GM10248 (cell line): ENCODE data around the gene C6orf132.

Source experiments
- CTCF ChIA-PET: fragments of 300-600 bp; sonication (Branson Sonifier 250); formaldehyde crosslinking; extraction: SDS; loops from one replicate; lab custom pipeline; 2021; ENCODE audit warnings: antibody characterized with exemption; lab: Yijun Ruan, JAX
- POLR2A ChIA-PET: fragments of 350-650 bp; sonication (Branson Sonifier 250); formaldehyde crosslinking; extraction: SDS; loops from one replicate; lab custom pipeline; 2020; ENCODE audit warnings: antibody characterized with exemption; lab: Yijun Ruan, JAX
- DNase-seq: peaks from one replicate; pipeline ENCODE4 v3.0.0; 2012; ENCODE audit errors: extremely low spot score
- TF ChIP-seq, protein P1 (sequence below): IDR thresholded peaks from 2 replicates; pipeline ENCODE4 v1.5.1; 2012; ENCODE audit warnings: mild to moderate bottlenecking, low read depth; ENCODE audit errors: extremely low read depth, missing control alignments, control extremely low read depth

Gene C6orf132

DNA sequence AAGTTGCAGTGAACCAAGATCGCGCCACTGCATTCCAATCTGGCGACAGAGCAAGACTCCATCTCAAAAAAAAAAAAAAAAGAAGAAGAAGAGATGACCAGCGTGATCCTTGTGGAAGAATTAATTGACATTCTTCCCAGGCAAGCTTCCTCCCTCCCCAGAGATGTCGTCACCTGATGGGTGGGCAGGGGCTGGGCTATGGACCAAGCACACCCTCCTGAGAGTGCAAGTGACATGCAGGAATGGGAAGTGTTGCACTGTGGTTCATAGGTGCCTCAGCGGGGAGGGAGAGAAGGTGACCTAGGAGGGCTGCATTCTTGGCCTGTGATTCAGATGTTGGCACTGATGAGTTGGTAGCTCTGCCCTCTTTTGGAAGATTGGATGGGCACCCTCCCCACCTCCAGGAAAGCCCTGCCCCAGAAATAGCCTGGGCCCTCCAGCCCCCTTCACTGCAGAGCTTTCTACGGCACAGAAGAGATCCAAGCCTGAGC, 54.3 kb downstream of the C6orf132 start:
- no peak for DNase-seq
- POLR2A ChIA-PET = no interaction called here
- TF ChIP-seq, protein P1, sequence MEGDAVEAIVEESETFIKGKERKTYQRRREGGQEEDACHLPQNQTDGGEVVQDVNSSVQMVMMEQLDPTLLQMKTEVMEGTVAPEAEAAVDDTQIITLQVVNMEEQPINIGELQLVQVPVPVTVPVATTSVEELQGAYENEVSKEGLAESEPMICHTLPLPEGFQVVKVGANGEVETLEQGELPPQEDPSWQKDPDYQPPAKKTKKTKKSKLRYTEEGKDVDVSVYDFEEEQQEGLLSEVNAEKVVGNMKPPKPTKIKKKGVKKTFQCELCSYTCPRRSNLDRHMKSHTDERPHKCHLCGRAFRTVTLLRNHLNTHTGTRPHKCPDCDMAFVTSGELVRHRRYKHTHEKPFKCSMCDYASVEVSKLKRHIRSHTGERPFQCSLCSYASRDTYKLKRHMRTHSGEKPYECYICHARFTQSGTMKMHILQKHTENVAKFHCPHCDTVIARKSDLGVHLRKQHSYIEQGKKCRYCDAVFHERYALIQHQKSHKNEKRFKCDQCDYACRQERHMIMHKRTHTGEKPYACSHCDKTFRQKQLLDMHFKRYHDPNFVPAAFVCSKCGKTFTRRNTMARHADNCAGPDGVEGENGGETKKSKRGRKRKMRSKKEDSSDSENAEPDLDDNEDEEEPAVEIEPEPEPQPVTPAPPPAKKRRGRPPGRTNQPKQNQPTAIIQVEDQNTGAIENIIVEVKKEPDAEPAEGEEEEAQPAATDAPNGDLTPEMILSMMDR = no peak
- CTCF ChIA-PET = interaction anchor here (1.8 to 7.0 kb wide), 2 partner anchors 15 to 27 kb away, joined by 4 to 42 read pairs; no protein-coding TSS in a partner anchor

DNA sequence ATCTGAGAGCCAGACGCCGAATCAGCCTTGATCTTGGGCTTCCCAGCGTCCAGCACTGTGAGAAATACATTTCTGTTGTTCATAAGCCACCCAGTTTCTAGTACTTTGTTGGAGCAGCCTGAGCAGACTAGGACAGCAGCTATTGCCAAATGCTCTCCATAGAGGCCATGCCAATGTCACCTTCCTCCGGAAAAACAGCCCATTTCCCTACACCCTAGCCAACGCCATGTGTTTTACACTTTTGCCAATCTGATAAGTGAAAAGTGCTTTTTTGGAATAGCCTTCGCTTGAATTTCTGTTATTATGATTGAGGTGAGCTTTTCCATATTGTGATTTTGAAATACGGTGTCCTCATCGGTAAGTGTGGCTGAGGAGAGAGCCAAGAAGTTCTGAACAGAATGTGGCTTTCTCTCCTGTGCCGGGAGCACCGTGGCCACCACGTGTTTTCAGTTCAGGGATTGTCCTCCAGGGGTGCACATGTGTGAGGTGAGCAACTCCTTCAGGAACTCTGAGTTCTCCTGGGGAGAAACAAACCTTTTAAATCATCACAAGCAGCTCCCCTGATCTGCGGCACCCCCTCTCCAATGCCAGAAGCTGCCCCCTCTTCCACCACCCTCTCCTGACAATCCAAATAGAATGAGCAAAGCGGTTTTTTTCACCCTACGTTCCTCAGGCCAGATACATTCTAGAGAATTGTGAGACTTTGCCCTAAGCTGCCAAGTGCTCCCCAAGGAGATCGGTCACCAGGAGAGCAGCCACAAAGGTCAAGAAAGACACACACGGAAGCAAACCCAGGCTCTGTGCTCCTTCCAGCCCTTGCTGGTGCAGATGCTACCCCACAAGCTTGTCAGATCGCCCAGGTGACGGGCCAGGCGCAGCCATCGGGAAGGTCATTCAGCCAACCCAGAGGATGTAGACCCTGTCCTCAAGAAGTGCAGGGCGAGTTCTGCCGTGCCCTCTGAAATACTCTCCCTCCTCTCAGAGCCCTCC, 56.1 kb downstream of the C6orf132 start:
- no peak for DNase-seq
- TF ChIP-seq, protein P1 = no peak
- ChIA-PET POLR2A (no interaction called here), CTCF (interaction anchor here (1.2 to 7.0 kb wide), 6 partner anchors 11 to 462 kb away, joined by 3 to 42 read pairs (median 6); no protein-coding TSS in a partner anchor)

DNA sequence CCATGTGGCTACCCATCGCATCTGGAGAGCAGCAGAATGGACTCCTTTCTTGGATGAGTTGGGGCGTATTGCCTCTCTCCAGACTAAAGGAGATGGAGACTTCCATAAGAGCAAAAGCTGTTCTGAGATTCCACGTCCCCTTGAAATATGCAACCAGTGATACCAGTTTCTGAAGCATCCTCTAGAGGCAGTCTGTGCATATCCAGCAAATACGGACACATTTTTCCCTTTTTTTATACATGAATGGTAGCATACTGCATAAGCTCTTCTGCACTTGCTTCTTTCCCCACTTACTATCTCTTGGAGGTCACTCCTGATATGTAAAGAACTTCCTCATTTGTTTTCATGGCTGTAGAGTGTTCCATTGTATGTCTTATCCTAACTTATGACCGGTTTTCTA, 57.5 kb downstream of the C6orf132 start:
- DNase-seq = no peak
- POLR2A ChIA-PET = no interaction called here
- TF ChIP-seq, protein P1 = no peak

DNA sequence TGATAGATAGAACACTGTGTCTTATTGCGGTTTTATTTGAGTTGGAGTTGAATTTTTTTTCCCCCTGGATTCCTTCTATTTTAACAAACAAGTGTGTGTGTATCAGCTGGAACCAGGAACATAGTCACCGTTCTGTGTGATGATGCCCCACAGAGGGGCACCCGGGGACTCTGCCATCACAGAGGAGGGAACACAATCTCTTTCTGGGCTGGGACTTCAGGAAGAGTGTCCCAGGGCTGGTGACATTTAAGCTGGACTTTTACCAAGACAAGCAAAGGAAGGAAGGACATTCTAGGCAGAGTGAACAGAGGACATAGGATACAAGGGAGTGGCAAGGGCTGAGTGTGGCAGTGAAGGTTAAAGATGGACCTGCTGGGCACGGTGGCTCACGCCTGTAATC, 58.9 kb downstream of the C6orf132 start:
- TF ChIP-seq, protein P1 = no peak
- no peak for DNase-seq
- ChIA-PET POLR2A (no interaction called here), CTCF (interaction anchor here (0.8 to 1.1 kb wide), 6 partner anchors 8 to 464 kb away, joined by 3 to 4 read pairs (median 4); no protein-coding TSS in a partner anchor)

More for the DNA sequence above, 57.5 kb downstream of the C6orf132 start:
- CTCF ChIA-PET = interaction anchor here (2.0 to 7.0 kb wide), 3 partner anchors 13 to 463 kb away, joined by 7 to 42 read pairs (median 8); no protein-coding TSS in a partner anchor

DNA sequence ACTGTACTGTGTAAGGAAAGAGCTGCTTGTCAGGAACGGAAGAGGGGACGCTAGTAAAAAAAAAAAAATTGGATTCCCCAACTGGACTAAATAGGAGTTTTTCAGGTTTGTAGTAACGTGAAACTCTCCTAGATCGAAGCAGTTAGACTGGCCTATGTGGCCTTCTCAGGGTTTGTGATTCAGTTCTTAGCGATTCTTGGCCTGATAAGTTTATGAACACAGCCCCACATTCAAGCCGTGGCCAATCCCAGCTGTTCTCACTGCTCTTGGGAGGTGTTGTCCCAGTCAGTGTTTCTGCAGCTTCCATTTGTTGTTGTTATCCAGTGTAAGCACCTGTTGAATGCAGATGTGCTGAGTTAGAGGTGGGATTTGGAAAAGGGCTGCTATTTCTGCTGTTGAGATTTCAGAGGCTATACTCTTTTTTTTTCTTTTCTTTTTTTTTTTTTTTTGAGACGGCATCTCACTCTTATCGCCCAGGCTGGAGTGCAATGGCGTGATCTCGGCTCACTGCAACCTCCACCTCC, 62.4 kb downstream of the C6orf132 start:
- DNase-seq = no peak
- TF ChIP-seq, protein P1 = no peak
- POLR2A ChIA-PET = no interaction called here
- CTCF ChIA-PET = interaction anchor here (1.2 to 1.9 kb wide), 3 partner anchors 11 to 134 kb away, joined by 4 read pairs; no protein-coding TSS in a partner anchor

DNA sequence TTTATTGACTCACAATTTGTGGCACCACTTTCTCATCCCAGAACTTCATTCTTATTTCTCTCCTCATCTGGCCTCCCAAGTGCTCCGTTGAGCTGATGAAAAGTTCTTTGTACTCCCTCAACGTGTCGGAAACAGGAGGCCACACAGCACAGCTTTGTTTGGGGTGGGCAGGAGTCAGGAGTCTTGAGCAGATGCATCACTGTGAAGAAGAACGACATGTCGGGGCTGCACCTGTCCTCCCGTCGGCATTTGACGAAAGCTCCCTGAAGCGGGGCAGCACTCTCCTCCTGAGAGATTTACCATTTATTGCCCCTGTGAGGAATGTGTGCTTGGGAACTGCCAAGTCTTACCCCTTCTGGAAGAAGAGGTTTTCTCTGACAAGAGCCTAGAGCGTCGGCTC, 64.0 kb downstream of the C6orf132 start:
- DNase-seq = no peak
- POLR2A ChIA-PET = interaction anchor here (0.5 kb wide), 1 partner anchor 32 kb away, joined by 3 read pairs; no protein-coding TSS in a partner anchor
- CTCF ChIA-PET = interaction anchor here (1.9 to 3.4 kb wide), 2 partner anchors 26 to 136 kb away, joined by 4 to 12 read pairs; no protein-coding TSS in a partner anchor
- TF ChIP-seq, protein P1 = no peak
